ENCODE data around the gene FBXO39.
"Not testable (repeated sequence)": the region's sequence is repeated elsewhere in the genome, so short reads cannot be mapped to it uniquely, and the experiment has no call there.

The FBXO39 gene

GRCh38 chr17:6757747-6758146, 18.3 kb upstream of the FBXO39 start:
- no peak overlapping the region for H3K4me3 ChIP-seq (ENCODE audit: low read depth, low read length)
- H3K27me3 ChIP-seq (ENCODE audit: control insufficient read depth, insufficient read depth, low read length), result no peaks in the 10 kb centered on the region
- peaks cover 9% of the 10 kb centered on the region for H3K4me1 ChIP-seq (ENCODE audit: control insufficient read depth, insufficient read depth, low read length)
- H3K36me3 ChIP-seq (ENCODE audit: control insufficient read depth, insufficient read depth, low read length), result no peaks in the 10 kb centered on the region
- no peak overlapping the region for H3K27ac ChIP-seq (ENCODE audit: low read depth, low read length)
- no peaks in the 10 kb centered on the region for H3K9me3 ChIP-seq (ENCODE audit: control insufficient read depth, insufficient read depth, low read length)
- no peak overlapping the region for H3K9ac ChIP-seq (ENCODE audit: low read depth, low read length)

GRCh38 chr17:6761779-6762178, 14.2 kb upstream of the FBXO39 start:
- Histone ChIP-seq H3K27ac (ENCODE audit: low read depth, low read length) (no peak overlapping the region), H3K9me3 (ENCODE audit: control insufficient read depth, insufficient read depth, low read length) (no peaks in the 10 kb centered on the region), H3K4me1 (ENCODE audit: control insufficient read depth, insufficient read depth, low read length) (peaks cover 6% of the 10 kb centered on the region), H3K4me3 (ENCODE audit: low read depth, low read length) (no peak overlapping the region), H3K36me3 (ENCODE audit: control insufficient read depth, insufficient read depth, low read length) (no peaks in the 10 kb centered on the region), H3K27me3 (ENCODE audit: control insufficient read depth, insufficient read depth, low read length) (no peaks in the 10 kb centered on the region), H3K9ac (ENCODE audit: low read depth, low read length) (no peak overlapping the region)

- Histone ChIP-seq H3K27me3 (ENCODE audit: control insufficient read depth, insufficient read depth, low read length) (no peaks in the 10 kb centered on the region), H3K4me3 (ENCODE audit: low read depth, low read length) (no peak overlapping the region), H3K36me3 (ENCODE audit: control insufficient read depth, insufficient read depth, low read length) (no peaks in the 10 kb centered on the region), H3K9ac (ENCODE audit: low read depth, low read length) (no peak overlapping the region), H3K27ac (ENCODE audit: low read depth, low read length) (no peak overlapping the region), H3K4me1 (ENCODE audit: control insufficient read depth, insufficient read depth, low read length) (no peaks in the 10 kb centered on the region), H3K9me3 (ENCODE audit: control insufficient read depth, insufficient read depth, low read length) (peaks cover 9% of the 10 kb centered on the region; the same call in 1 of the 2 replicates)
Observed at GRCh38 chr17:6768447-6768846, 7.6 kb upstream of the FBXO39 start.

GRCh38 chr17:6772016-6772415, 4.0 kb upstream of the FBXO39 start:
- Histone ChIP-seq H3K27me3 (ENCODE audit: control insufficient read depth, insufficient read depth, low read length) (peaks cover 23% of the 10 kb centered on the region), H3K4me1 (ENCODE audit: control insufficient read depth, insufficient read depth, low read length) (peaks cover 7% of the 10 kb centered on the region; the same call in 1 of the 2 replicates), H3K27ac (ENCODE audit: low read depth, low read length) (no peak overlapping the region), H3K36me3 (ENCODE audit: control insufficient read depth, insufficient read depth, low read length) (no peaks in the 10 kb centered on the region), H3K9ac (ENCODE audit: low read depth, low read length) (no peak overlapping the region), H3K4me3 (ENCODE audit: low read depth, low read length) (no peak overlapping the region), H3K9me3 (ENCODE audit: control insufficient read depth, insufficient read depth, low read length) (peaks cover 9% of the 10 kb centered on the region; the same call in 1 of the 2 replicates)

- H3K4me1 ChIP-seq (ENCODE audit: control insufficient read depth, insufficient read depth, low read length); H3K36me3 ChIP-seq (ENCODE audit: control insufficient read depth, insufficient read depth, low read length); H3K4me3 ChIP-seq (ENCODE audit: low read depth, low read length); H3K9me3 ChIP-seq (ENCODE audit: control insufficient read depth, insufficient read depth, low read length); H3K9ac ChIP-seq (ENCODE audit: low read depth, low read length); H3K27ac ChIP-seq (ENCODE audit: low read depth, low read length): not testable (repeated sequence)
- H3K27me3 ChIP-seq (ENCODE audit: control insufficient read depth, insufficient read depth, low read length), result peaks cover 39% of the 10 kb centered on the region
Observed at GRCh38 chr17:6774906-6775305, 1.1 kb upstream of the FBXO39 start.

- no peak overlapping the region for H3K4me3 ChIP-seq (ENCODE audit: low read depth, low read length)
- H3K36me3 ChIP-seq (ENCODE audit: control insufficient read depth, insufficient read depth, low read length), result no peaks in the 10 kb centered on the region
- H3K9me3 ChIP-seq (ENCODE audit: control insufficient read depth, insufficient read depth, low read length), result no peaks in the 10 kb centered on the region
- no peak overlapping the region for H3K27ac ChIP-seq (ENCODE audit: low read depth, low read length)
- H3K9ac ChIP-seq (ENCODE audit: low read depth, low read length), result no peak overlapping the region
- peaks cover 39% of the 10 kb centered on the region for H3K27me3 ChIP-seq (ENCODE audit: control insufficient read depth, insufficient read depth, low read length)
- peaks cover 7% of the 10 kb centered on the region; the same call in 1 of the 2 replicates for H3K4me1 ChIP-seq (ENCODE audit: control insufficient read depth, insufficient read depth, low read length)
Observed at GRCh38 chr17:6779411-6779810, 3.4 kb downstream of the FBXO39 start.

GRCh38 chr17:6780001-6780400, 4.0 kb downstream of the FBXO39 start:
- Histone ChIP-seq H3K27ac (ENCODE audit: low read depth, low read length) (no peak overlapping the region), H3K4me3 (ENCODE audit: low read depth, low read length) (no peak overlapping the region), H3K4me1 (ENCODE audit: control insufficient read depth, insufficient read depth, low read length) (peaks cover 7% of the 10 kb centered on the region; the same call in 1 of the 2 replicates), H3K36me3 (ENCODE audit: control insufficient read depth, insufficient read depth, low read length) (no peaks in the 10 kb centered on the region), H3K27me3 (ENCODE audit: control insufficient read depth, insufficient read depth, low read length) (peaks cover 36% of the 10 kb centered on the region), H3K9me3 (ENCODE audit: control insufficient read depth, insufficient read depth, low read length) (no peaks in the 10 kb centered on the region), H3K9ac (ENCODE audit: low read depth, low read length) (no peak overlapping the region)

- no peak overlapping the region for H3K27ac ChIP-seq (ENCODE audit: low read depth, low read length)
- 0 out of 2 replicates have a peak, but pooled peaks cover 4% of the 10 kb centered on the region for H3K4me1 ChIP-seq (ENCODE audit: control insufficient read depth, insufficient read depth, low read length)
- no peak overlapping the region for H3K9ac ChIP-seq (ENCODE audit: low read depth, low read length)
- H3K9me3 ChIP-seq (ENCODE audit: control insufficient read depth, insufficient read depth, low read length), result no peaks in the 10 kb centered on the region
- no peaks in the 10 kb centered on the region for H3K36me3 ChIP-seq (ENCODE audit: control insufficient read depth, insufficient read depth, low read length)
- no peak overlapping the region for H3K4me3 ChIP-seq (ENCODE audit: low read depth, low read length)
- H3K27me3 ChIP-seq (ENCODE audit: control insufficient read depth, insufficient read depth, low read length), result peaks cover 27% of the 10 kb centered on the region
Observed at GRCh38 chr17:6780886-6781285, 4.9 kb downstream of the FBXO39 start.

GRCh38 chr17:6782244-6782643, 6.2 kb downstream of the FBXO39 start:
- H3K4me3 ChIP-seq (ENCODE audit: low read depth, low read length), result no peak overlapping the region
- no peaks in the 10 kb centered on the region for H3K4me1 ChIP-seq (ENCODE audit: control insufficient read depth, insufficient read depth, low read length)
- peaks cover 15% of the 10 kb centered on the region for H3K27me3 ChIP-seq (ENCODE audit: control insufficient read depth, insufficient read depth, low read length)

GRCh38 chr17:6786618-6787017, 10.6 kb downstream of the FBXO39 start:
- Histone ChIP-seq H3K4me1 (ENCODE audit: control insufficient read depth, insufficient read depth, low read length) (no peaks in the 10 kb centered on the region), H3K9ac (ENCODE audit: low read depth, low read length) (no peak overlapping the region), H3K36me3 (ENCODE audit: control insufficient read depth, insufficient read depth, low read length) (no peaks in the 10 kb centered on the region), H3K27ac (ENCODE audit: low read depth, low read length) (no peak overlapping the region), H3K4me3 (ENCODE audit: low read depth, low read length) (no peak overlapping the region), H3K27me3 (ENCODE audit: control insufficient read depth, insufficient read depth, low read length) (no peaks in the 10 kb centered on the region), H3K9me3 (ENCODE audit: control insufficient read depth, insufficient read depth, low read length) (no peaks in the 10 kb centered on the region)

More at GRCh38 chr17:6782244-6782643, 6.2 kb downstream of the FBXO39 start:
- Histone ChIP-seq H3K36me3 (ENCODE audit: control insufficient read depth, insufficient read depth, low read length) (no peaks in the 10 kb centered on the region), H3K9ac (ENCODE audit: low read depth, low read length) (no peak overlapping the region), H3K27ac (ENCODE audit: low read depth, low read length) (no peak overlapping the region), H3K9me3 (ENCODE audit: control insufficient read depth, insufficient read depth, low read length) (no peaks in the 10 kb centered on the region)

GRCh38 chr17:6787081-6787693, 11.2 kb downstream of the FBXO39 start:
- H3K9me3 ChIP-seq (ENCODE audit: control insufficient read depth, insufficient read depth, low read length), result no peaks in the 10 kb centered on the region
- no peak overlapping the region for H3K27ac ChIP-seq (ENCODE audit: low read depth, low read length)
- H3K9ac ChIP-seq (ENCODE audit: low read depth, low read length), result no peak overlapping the region
- no peak overlapping the region for H3K4me3 ChIP-seq (ENCODE audit: low read depth, low read length)
- no peaks in the 10 kb centered on the region for H3K36me3 ChIP-seq (ENCODE audit: control insufficient read depth, insufficient read depth, low read length)
- H3K27me3 ChIP-seq (ENCODE audit: control insufficient read depth, insufficient read depth, low read length), result no peaks in the 10 kb centered on the region
- H3K4me1 ChIP-seq (ENCODE audit: control insufficient read depth, insufficient read depth, low read length), result no peaks in the 10 kb centered on the region
